Stomach (tissue), 9 donors: ENCODE results near the gene ANKRD17. TPM values are rescaled to one million over a fixed set of nuclear protein-coding genes. Genes with fewer than 3 reads are reported as not detected.

Experiments
- DNase-seq, 2 donors: peaks; one replicate each; pipeline versions ENCODE4 v3.0.0 to v3.0.0-alpha.2; 2013 to 2019
- H3K27ac ChIP-seq, 5 donors: fragments of 200-600 bp in 4 of 5; sonication (generic) in 4 of 5; one replicate each; pipeline ENCODE4 v1.5.1; 2013 to 2019; ENCODE audit warnings: mild to moderate bottlenecking in 1 of 5, moderate library complexity in 1 of 5
- H3K27me3 ChIP-seq, 3 donors: fragments of 200-600 bp; sonication (generic); one replicate each; pipeline ENCODE4 v1.5.1; 2017 to 2019; ENCODE audit warnings: mixed run types in 1 of 3
- H3K36me3 ChIP-seq, 4 donors: fragments of 200-600 bp; sonication (generic); 1 replicate in 3 of 4; 2 replicates in 1 of 4; pipeline ENCODE4 v1.5.1; 2016 to 2019
- H3K4me1 ChIP-seq, 4 donors: fragments of 200-600 bp; sonication (generic); one replicate each; pipeline ENCODE4 v1.5.1; 2016 to 2019
- H3K4me3 ChIP-seq, 4 donors: fragments of 200-600 bp; sonication (generic) in 3 of 4; one replicate each; pipeline ENCODE4 v1.5.1; 2016 to 2019; ENCODE audit warnings: mild to moderate bottlenecking in 1 of 4
- H3K9me3 ChIP-seq, 4 donors: fragments of 200-600 bp; sonication (generic); one replicate each; pipeline ENCODE4 v1.5.1; 2016 to 2019
- EP300 ChIP-seq: sonication (generic); formaldehyde crosslinking; IDR thresholded peaks from one replicate; pipeline ENCODE4 v1.6.1; 2017; ENCODE audit warnings: antibody characterized with exemption
- POLR2A ChIP-seq, 4 donors: fragments of 450-650 bp; IDR thresholded peaks; one replicate each; pipeline ENCODE4 v1.6.1; 2016; ENCODE audit warnings: antibody characterized with exemption in 4 of 4, control low read depth in 2 of 4, mild to moderate bottlenecking in 1 of 4, moderate library complexity in 1 of 4
- POLR2AphosphoS5 ChIP-seq, 3 donors: sonication (generic); formaldehyde crosslinking; IDR thresholded peaks; one replicate each; pipeline ENCODE4 v1.6.1; 2016; ENCODE audit warnings: antibody characterized with exemption in 3 of 3
- WGBS, 5 donors: extraction: QIAGEN DNeasy Blood & Tissue Kit in 3 of 5; methylation state at CpG; one replicate each; pipeline versions ENCODE4 v1.1.5 to v1.1.7; 2013 to 2018; 5-methylcytosine and 5-hydroxymethylcytosine counted together
- intact Hi-C: fragments of 100-400 bp; cut with DNase I; formaldehyde crosslinking; loops from one replicate; pipeline ENCODE4 v1.15.1; 2023; ENCODE audit warnings: low total_unique reads
- polyA plus RNA-seq, 3 donors: library from polyadenylated mRNA; stranded (reverse); fragments of 200-250 nt; gene quantifications; one replicate each; pipeline ENCODE4 v1.2.3, GENCODE V29; 2013
- total RNA-seq, 5 donors: library from RNA; depleted of rRNA; stranded (reverse); fragments of >200 nt; gene quantifications; one replicate each; pipeline versions ENCODE4 v1.1.0 to v1.2.3, GENCODE V29; 2014 to 2016
- TF ChIP-seq, protein P1 (sequence below), 7 experiments: fragments of 450-650 bp in 4 of 7; fragments of 200-600 bp in 3 of 7; sonication (generic) in 3 of 7; IDR thresholded peaks; one replicate each; pipeline ENCODE4 v1.5.1; 2016 to 2019; ENCODE audit warnings: antibody characterized with exemption in 7 of 7, control low read depth in 2 of 7, mild to moderate bottlenecking in 1 of 7
- donor health status: healthy with polysubstance abuse.
- donor health status: Bipolar disorder and iron deficiency.
- donor health status: healthy.

Gene ANKRD17
- total and polyA plus RNA-seq, 8 donors = 6.9 to 128 (median 56.8) TPM

DNA sequence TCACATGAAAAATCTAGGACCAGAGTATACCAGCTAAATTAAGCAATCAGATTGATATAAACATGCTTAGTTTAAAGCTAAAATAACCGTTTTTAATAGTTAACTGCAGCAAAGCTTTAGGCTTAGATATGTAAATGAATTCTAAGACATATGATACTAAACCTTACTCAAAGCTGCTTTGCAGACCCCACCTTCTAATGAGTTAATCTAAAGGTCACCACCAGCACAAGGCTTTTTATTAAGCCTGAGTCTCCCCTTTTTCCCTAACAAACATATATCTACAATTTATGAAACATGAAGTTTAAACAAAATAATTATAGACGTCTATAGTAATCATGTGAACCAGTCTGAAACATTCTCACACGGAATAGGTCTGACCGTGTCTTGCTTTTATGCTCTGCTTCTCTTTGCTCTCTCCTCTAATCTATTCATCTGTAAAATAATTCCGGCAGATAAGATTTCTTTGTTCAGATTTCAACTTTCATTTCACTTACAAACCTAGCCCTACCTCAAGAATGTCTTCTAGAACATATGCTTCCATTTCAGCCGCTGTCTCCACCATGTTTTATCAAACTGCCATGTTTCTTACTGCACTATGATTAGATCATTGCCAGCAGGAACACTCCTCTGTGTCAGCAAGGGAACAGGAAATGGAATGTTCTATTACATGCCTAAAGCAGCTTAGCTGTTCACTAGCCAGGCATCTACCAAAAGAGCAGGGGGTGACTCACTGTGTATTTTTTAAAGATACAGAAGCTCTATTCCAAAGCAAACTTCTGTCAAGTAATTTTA lies 35.9 kb downstream of the ANKRD17 start:
- Histone ChIP-seq H3K27me3 (no peaks in the 10 kb centered on the region), H3K36me3 (no peaks in the 10 kb centered on the region), H3K4me3 (peak overlapping the region; percentile 45 to 52 (median 49)), H3K4me1 (peaks cover 6 to 54% (median 33%) of the 10 kb centered on the region in 4 donors), H3K9me3 (no peaks in the 10 kb centered on the region), H3K27ac (peak overlapping the region in 4 of 5 donors; percentile 88 to 94 (median 90))
- intact Hi-C loops = no loop called here
- TF ChIP-seq EP300 (no peak), POLR2A (IDR thresholded peaks at IDR 0.05) (peak in 2 of 4 donors; percentile 52 to 67), POLR2AphosphoS5 (IDR thresholded peaks at IDR 0.05) (peak; percentile 95 to 98 (median 95))
- TF ChIP-seq, protein P1, sequence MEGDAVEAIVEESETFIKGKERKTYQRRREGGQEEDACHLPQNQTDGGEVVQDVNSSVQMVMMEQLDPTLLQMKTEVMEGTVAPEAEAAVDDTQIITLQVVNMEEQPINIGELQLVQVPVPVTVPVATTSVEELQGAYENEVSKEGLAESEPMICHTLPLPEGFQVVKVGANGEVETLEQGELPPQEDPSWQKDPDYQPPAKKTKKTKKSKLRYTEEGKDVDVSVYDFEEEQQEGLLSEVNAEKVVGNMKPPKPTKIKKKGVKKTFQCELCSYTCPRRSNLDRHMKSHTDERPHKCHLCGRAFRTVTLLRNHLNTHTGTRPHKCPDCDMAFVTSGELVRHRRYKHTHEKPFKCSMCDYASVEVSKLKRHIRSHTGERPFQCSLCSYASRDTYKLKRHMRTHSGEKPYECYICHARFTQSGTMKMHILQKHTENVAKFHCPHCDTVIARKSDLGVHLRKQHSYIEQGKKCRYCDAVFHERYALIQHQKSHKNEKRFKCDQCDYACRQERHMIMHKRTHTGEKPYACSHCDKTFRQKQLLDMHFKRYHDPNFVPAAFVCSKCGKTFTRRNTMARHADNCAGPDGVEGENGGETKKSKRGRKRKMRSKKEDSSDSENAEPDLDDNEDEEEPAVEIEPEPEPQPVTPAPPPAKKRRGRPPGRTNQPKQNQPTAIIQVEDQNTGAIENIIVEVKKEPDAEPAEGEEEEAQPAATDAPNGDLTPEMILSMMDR (IDR thresholded peaks at IDR 0.05) = no peak
- WGBS, 5 donors = 1 to 3% (median 3%) methylated on average over 6 of the region's 6 CpGs
- peak; percentile 52 to 96 for DNase-seq

GRCh38 chr4:73221734-73222133 lies 36.9 kb downstream of the ANKRD17 start:
- Histone ChIP-seq H3K9me3 (no peaks in the 10 kb centered on the region), H3K4me3 (peak overlapping the region in 3 of 4 donors; percentile 45 to 52 (median 52)), H3K4me1 (peaks cover 6 to 60% (median 33%) of the 10 kb centered on the region in 4 donors), H3K27ac (peak overlapping the region in 4 of 5 donors; percentile 88 to 94 (median 90)), H3K27me3 (no peaks in the 10 kb centered on the region), H3K36me3 (no peaks in the 10 kb centered on the region)
- intact Hi-C loops = no loop called here
- DNase-seq = peak in 1 of 2 donors; percentile 19
- TF ChIP-seq EP300 (no peak), POLR2AphosphoS5 (IDR thresholded peaks at IDR 0.05) (no peak), POLR2A (IDR thresholded peaks at IDR 0.05) (no peak)
- TF ChIP-seq, protein P1 (IDR thresholded peaks at IDR 0.05) = no peak
- WGBS, 5 donors = 47 to 76% (median 64%) methylated on average over 2 of the region's 2 CpGs

- DNase-seq = no peak
- Histone ChIP-seq H3K4me1 (peaks cover 6 to 65% (median 33%) of the 10 kb centered on the region in 4 donors), H3K9me3 (no peaks in the 10 kb centered on the region), H3K27ac (no peak overlapping the region), H3K36me3 (no peaks in the 10 kb centered on the region), H3K27me3 (no peaks in the 10 kb centered on the region), H3K4me3 (no peak overlapping the region)
- intact Hi-C loops = no loop called here
- TF ChIP-seq, protein P1 (IDR thresholded peaks at IDR 0.05) = no peak
- TF ChIP-seq POLR2AphosphoS5 (IDR thresholded peaks at IDR 0.05) = no peak
- TF ChIP-seq POLR2A (IDR thresholded peaks at IDR 0.05) = no peak
- TF ChIP-seq EP300 = no peak
These were observed 37.8 kb downstream of the ANKRD17 start for GRCh38 chr4:73220815-73221214.

DNA sequence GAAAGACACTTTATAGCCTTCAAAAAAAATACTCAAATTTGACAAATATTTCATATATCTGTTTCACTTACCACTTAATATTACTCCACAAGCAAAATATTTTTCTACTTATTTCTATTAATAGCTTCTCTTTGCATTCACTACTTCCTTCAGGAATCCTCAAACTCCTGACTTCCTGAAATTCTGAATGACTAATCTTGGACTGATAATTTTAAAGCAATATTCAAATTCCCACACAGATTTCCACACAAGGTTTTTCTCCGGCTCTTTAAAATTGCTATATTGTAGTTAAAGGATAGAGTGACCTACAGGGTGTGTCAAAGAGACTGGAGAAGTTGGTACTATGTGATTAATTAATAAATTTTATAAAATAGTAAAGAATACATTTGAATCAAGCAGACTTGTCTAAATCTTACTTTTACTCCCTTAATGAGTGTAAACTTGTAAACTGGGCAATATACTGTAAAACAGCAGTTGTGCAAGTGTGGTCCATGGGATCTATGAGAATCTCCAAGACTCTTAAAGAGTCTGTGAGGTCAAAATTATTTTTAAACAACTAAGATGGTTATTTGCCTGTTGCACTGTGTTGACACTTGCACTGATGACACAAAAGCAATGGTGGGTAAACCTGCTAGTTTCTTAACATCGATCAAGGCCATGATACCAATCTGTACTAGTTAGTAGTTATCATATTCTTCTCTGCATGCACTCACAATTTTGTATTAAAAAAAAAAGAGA lies 44.5 kb downstream of the ANKRD17 start:
- no peak for DNase-seq
- Histone ChIP-seq H3K36me3 (peaks cover 0 to 4% (median 0%) of the 10 kb centered on the region in 4 donors), H3K9me3 (no peaks in the 10 kb centered on the region), H3K4me3 (no peak overlapping the region), H3K4me1 (peaks cover 0 to 29% (median 21%) of the 10 kb centered on the region in 4 donors), H3K27me3 (no peaks in the 10 kb centered on the region), H3K27ac (no peak overlapping the region)
- intact Hi-C loops = no loop called here
- TF ChIP-seq POLR2A (IDR thresholded peaks at IDR 0.05) (no peak), EP300 (no peak), POLR2AphosphoS5 (IDR thresholded peaks at IDR 0.05) (no peak)
- TF ChIP-seq, protein P1 (IDR thresholded peaks at IDR 0.05) = no peak
- 79 to 94% (median 91%) methylated on average over 2 of the region's 2 CpGs for WGBS, 5 donors
